Panc1 (cell line): Measurements from ENCODE around the gene TLR3. TPM values are rescaled to one million over a fixed set of nuclear protein-coding genes. Genes with fewer than 3 reads are reported as not detected.
"Not testable (repeated sequence)": the region's sequence is repeated elsewhere in the genome, so short reads cannot be mapped to it uniquely, and the experiment has no call there.

Experiments used
- ATAC-seq: fragments of 200-7000 bp; cut with Tn5 transposase; 2 replicates; pipeline ENCODE4 v1.9.1; 2020; ENCODE audit warnings: mild to moderate bottlenecking, moderate library complexity
- BruUV-seq: library from RNA; stranded (reverse); fragments of 400-500 nt; replicated peaks from 2 replicates; lab custom pipeline; 2021; lab: Mats Ljungman, UMichigan
- CTCF ChIA-PET: fragments of 300-600 bp; sonication (Branson Sonifier 250); formaldehyde crosslinking; loops from one replicate; lab custom pipeline; 2022; ENCODE audit warnings: antibody characterized with exemption; lab: Charles Lee
- POLR2A ChIA-PET: fragments of 300-600 bp; sonication (Branson Sonifier 250); formaldehyde crosslinking; loops from one replicate; lab custom pipeline; 2022; ENCODE audit warnings: antibody characterized with exemption; lab: Charles Lee
- DNase-seq: peaks from one replicate; pipeline ENCODE4 v3.0.0-alpha.2; 2010; ENCODE audit warnings: low read depth, low spot score
- H3K27ac ChIP-seq: 2 replicates; pipeline ENCODE4 v1.5.1; 2011; ENCODE audit warnings: mild to moderate bottlenecking, low read length, inconsistent platforms
- H3K27me3 ChIP-seq: fragments of 200-500 bp; sonication (Bioruptor generic); 2 replicates; pipeline ENCODE4 v1.6.0; 2014; ENCODE audit warnings: low read length, inconsistent platforms; ENCODE audit not compliant: control insufficient read depth, insufficient read depth
- H3K36me3 ChIP-seq: fragments of 200-500 bp; sonication (Bioruptor generic); 2 replicates; pipeline ENCODE4 v1.5.1; 2014; ENCODE audit warnings: inconsistent platforms, mild to moderate bottlenecking, low read length, moderate library complexity; ENCODE audit not compliant: control insufficient read depth, insufficient read depth
- H3K4me1 ChIP-seq: 2 replicates; pipeline ENCODE4 v1.5.1; 2011; ENCODE audit warnings: inconsistent platforms, mild to moderate bottlenecking, low read length, moderate library complexity; ENCODE audit not compliant: control insufficient read depth, insufficient read depth
- H3K4me3 ChIP-seq, 2 experiments: 2 replicates each; pipeline ENCODE4 v1.5.1; 2011 to 2012; ENCODE audit warnings: low read depth in 2 of 2, low read length in 2 of 2, mild to moderate bottlenecking in 2 of 2, inconsistent platforms in 1 of 2, moderate library complexity in 1 of 2
- H3K9me3 ChIP-seq: fragments of 200-500 bp; sonication (Bioruptor generic); 2 replicates; pipeline ENCODE4 v1.5.1; 2014; ENCODE audit warnings: low read depth, mild to moderate bottlenecking, inconsistent platforms, low read length, moderate library complexity; ENCODE audit not compliant: control insufficient read depth, insufficient read depth
- CTCF ChIP-seq: fragments of 450-650 bp; IDR thresholded peaks from 2 replicates; pipeline ENCODE4 v1.5.1; 2017; ENCODE audit warnings: mild to moderate bottlenecking
- SIN3A ChIP-seq: IDR thresholded peaks from 2 replicates; pipeline ENCODE4 v1.6.1; 2012; ENCODE audit warnings: low read depth, mild to moderate bottlenecking, low read length, moderate library complexity, borderline replicate concordance; ENCODE audit not compliant: insufficient read depth
- in situ Hi-C: cut with HindIII; loops from 2 replicates; pipeline ENCODE4 v1.10.0; 2016; ENCODE audit warnings: low sequenced_read_pairs, low pct_unique_long_range_greater_than_20kb
- intact Hi-C: fragments of 100-400 bp; cut with micrococcal nuclease; formaldehyde crosslinking; loops from one replicate; pipeline ENCODE4 v1.10.0; 2022; ENCODE audit not compliant: unreplicated experiment
- total RNA-seq: library from RNA; stranded (reverse); gene quantifications from one replicate; pipeline ENCODE4 v1.2.1, GENCODE V29; 2021; ENCODE audit not compliant: unreplicated experiment
- TF ChIP-seq, protein P1 (sequence below), 2 experiments: IDR thresholded peaks; 2 replicates each; pipeline ENCODE4 v1.6.1; 2011 to 2012; ENCODE audit warnings: low read depth in 2 of 2, control low read depth in 1 of 2, low read length in 1 of 2, mild to moderate bottlenecking in 1 of 2, moderate library complexity in 1 of 2; ENCODE audit not compliant: insufficient read depth in 1 of 2

The TLR3 gene
- total RNA-seq, 1 experiment from 2014 or later = 0.41 TPM

- Histone ChIP-seq H3K9me3 (no peaks in the 10 kb centered on the region), H3K4me3 (no peak overlapping the region), H3K27ac (no peak overlapping the region), H3K4me1 (no peaks in the 10 kb centered on the region), H3K27me3 (no peaks in the 10 kb centered on the region), H3K36me3 (no peaks in the 10 kb centered on the region)
- in situ Hi-C loops (no loop called here), intact Hi-C loops (no loop called here)
- TF ChIP-seq CTCF = peak; percentile 34
- TF ChIP-seq, protein P1, sequence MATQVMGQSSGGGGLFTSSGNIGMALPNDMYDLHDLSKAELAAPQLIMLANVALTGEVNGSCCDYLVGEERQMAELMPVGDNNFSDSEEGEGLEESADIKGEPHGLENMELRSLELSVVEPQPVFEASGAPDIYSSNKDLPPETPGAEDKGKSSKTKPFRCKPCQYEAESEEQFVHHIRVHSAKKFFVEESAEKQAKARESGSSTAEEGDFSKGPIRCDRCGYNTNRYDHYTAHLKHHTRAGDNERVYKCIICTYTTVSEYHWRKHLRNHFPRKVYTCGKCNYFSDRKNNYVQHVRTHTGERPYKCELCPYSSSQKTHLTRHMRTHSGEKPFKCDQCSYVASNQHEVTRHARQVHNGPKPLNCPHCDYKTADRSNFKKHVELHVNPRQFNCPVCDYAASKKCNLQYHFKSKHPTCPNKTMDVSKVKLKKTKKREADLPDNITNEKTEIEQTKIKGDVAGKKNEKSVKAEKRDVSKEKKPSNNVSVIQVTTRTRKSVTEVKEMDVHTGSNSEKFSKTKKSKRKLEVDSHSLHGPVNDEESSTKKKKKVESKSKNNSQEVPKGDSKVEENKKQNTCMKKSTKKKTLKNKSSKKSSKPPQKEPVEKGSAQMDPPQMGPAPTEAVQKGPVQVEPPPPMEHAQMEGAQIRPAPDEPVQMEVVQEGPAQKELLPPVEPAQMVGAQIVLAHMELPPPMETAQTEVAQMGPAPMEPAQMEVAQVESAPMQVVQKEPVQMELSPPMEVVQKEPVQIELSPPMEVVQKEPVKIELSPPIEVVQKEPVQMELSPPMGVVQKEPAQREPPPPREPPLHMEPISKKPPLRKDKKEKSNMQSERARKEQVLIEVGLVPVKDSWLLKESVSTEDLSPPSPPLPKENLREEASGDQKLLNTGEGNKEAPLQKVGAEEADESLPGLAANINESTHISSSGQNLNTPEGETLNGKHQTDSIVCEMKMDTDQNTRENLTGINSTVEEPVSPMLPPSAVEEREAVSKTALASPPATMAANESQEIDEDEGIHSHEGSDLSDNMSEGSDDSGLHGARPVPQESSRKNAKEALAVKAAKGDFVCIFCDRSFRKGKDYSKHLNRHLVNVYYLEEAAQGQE (IDR thresholded peaks at IDR 0.05; ENCODE audit: insufficient read depth in 1 of 2, low read depth in 2 of 2, low read length in 1 of 2) = no peak
- ChIA-PET POLR2A (no interaction called here), CTCF (interaction anchor here (0.5 kb wide), 1 partner anchor 20 kb away, joined by 7 read pairs; no protein-coding TSS in a partner anchor)
- ATAC-seq (no peak), DNase-seq (no peak)
- no TSS peak for BruUV-seq
Observed at GRCh38 chr4:186032259-186032658, 36.7 kb upstream of the TLR3 start.

DNA sequence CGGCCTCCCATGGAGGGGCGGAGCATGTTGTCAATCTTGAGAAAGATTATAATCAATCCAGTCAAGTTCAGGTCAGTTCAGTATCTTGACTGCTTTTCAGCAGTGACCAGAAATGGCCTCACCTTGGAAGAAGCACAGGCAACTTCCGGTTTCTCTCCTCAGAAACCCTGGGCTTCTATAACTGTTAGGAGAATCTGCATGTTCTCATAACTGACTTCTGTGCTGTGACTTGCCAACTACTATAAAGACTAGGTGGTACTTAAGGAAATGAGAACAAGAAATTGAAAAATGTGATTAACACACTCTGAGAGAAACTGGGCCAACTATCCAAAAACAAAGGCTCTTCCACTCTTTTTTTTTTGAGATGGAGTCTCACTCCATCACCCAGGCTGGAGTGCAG, 35.9 kb upstream of the TLR3 start:
- no peak for DNase-seq
- TF ChIP-seq CTCF (no peak), SIN3A (no peak)
- TF ChIP-seq, protein P1 (IDR thresholded peaks at IDR 0.05; ENCODE audit: insufficient read depth in 1 of 2, low read depth in 2 of 2, low read length in 1 of 2) = no peak
- no TSS peak for BruUV-seq
- intact Hi-C loops = no loop called here
- ATAC-seq = no peak
- no peaks in the 10 kb centered on the region for H3K27me3 ChIP-seq
- in situ Hi-C loops = no loop called here
- no peak overlapping the region for H3K27ac ChIP-seq
- H3K9me3 ChIP-seq = no peaks in the 10 kb centered on the region
- ChIA-PET CTCF (interaction anchor here (0.5 kb wide), 1 partner anchor 19 kb away, joined by 7 read pairs; no protein-coding TSS in a partner anchor), POLR2A (no interaction called here)
- H3K4me1 ChIP-seq = no peaks in the 10 kb centered on the region
- no peak overlapping the region for H3K4me3 ChIP-seq
- no peaks in the 10 kb centered on the region for H3K36me3 ChIP-seq

DNA sequence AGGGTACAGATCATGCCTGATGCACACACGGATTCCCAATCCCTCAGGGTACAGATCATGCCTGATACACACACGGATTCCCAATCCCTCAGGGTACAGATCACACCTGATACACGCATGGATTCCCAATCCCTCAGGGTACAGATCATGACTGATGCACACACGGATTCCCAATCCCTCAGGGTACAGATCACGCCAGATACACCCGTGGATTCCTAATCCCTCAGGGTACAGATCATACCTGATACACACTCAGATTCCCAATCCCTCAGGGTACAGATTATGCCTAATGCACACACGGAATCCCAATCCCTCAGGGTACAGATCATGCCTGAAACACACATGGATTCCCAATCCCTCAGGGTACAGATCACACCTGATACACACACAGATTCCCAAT, 34.3 kb upstream of the TLR3 start:
- in situ Hi-C loops = not testable (repeated sequence)

More for the DNA sequence above, 34.3 kb upstream of the TLR3 start:
- H3K4me1 ChIP-seq, ATAC-seq, H3K27me3 ChIP-seq, DNase-seq, POLR2A ChIA-PET, H3K36me3 ChIP-seq, H3K4me3 ChIP-seq, H3K9me3 ChIP-seq, BruUV-seq, CTCF ChIA-PET, H3K27ac ChIP-seq: not testable (repeated sequence)
- intact Hi-C loops = loop anchor here (5.0 kb wide), 1 partner anchor 392 kb away; no protein-coding TSS in a partner anchor
